ENCODE measurements around the gene LIN7A. TPM values are rescaled to one million over a fixed set of nuclear protein-coding genes. Genes with fewer than 3 reads are reported as not detected.

LIN7A gene
- total and polyA plus RNA-seq, 2 of the 8 experiments (the other 6 are each of a cell fraction or from before 2014, with no cell fraction given): 5.8 to 22.0 TPM

DNA sequence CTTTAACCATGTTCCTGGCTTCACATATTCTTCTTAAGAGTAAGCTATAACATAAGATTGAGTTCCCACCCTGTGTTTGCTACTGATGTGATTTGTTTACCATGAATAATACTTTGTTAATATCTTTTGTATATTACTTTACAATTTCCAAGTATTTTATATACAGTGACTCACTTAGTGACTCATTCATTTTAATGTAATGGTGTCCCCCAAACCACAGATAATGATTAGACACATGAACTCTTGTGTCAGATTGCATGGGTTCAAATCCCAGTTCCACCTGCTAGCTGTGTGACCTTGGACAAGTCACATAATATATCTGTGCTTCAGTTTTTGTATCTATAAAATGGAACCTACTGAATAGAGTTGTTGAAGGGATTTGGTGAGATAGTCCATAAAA is 144.9 kb downstream of the LIN7A start:
- no peaks in the 10 kb centered on the region for H4K20me1 ChIP-seq (replicated peaks in 1 of 2; ENCODE audit: control insufficient read depth in 1 of 2, insufficient read depth in 2 of 2, low read length in 2 of 2)
- H3K79me1 ChIP-seq (ENCODE audit: low read depth, low read length): no peaks in the 10 kb centered on the region
- H3K27ac ChIP-seq (ENCODE audit: low read depth, low read length): no peak overlapping the region
- no peak overlapping the region for H3K56ac ChIP-seq (replicated peaks; ENCODE audit: insufficient read length, low read depth, low read length)
- H2BK20ac ChIP-seq (ENCODE audit: low read length): no peak overlapping the region
- peaks cover 0 to 7% (median 2%) of the 10 kb centered on the region in 4 experiments; a peak in 3 of 7 replicates for H3K4me1 ChIP-seq (replicated peaks in 1 of 4; ENCODE audit: control insufficient read depth in 3 of 4, insufficient read depth in 4 of 4, low read length in 3 of 4)
- no peak overlapping the region for H3K4ac ChIP-seq (replicated peaks; ENCODE audit: insufficient read length, low read depth, low read length)
- FAIRE-seq: no peak
- no peak overlapping the region for H2BK5ac ChIP-seq (ENCODE audit: low read depth, low read length)
- no peak overlapping the region for H2BK120ac ChIP-seq (replicated peaks; ENCODE audit: low read depth, low read length)
- no peak overlapping the region for H2AK5ac ChIP-seq (ENCODE audit: low read depth, low read length)
- ChIA-PET CTCF (ENCODE audit: partially characterized antibody) (interaction anchor here (0.6 to 2.0 kb wide), 3 partner anchors 9 to 28 kb away, joined by 3 to 6 read pairs (median 6); no protein-coding TSS in a partner anchor), POLR2A (ENCODE audit: partially characterized antibody) (no interaction called here)
- no peak overlapping the region for H2BK15ac ChIP-seq (ENCODE audit: low read length)
- no peak overlapping the region for H2AFZ ChIP-seq (ENCODE audit: low read length)
- H3K14ac ChIP-seq (ENCODE audit: insufficient read length): no peak overlapping the region
- H4K91ac ChIP-seq (replicated peaks; ENCODE audit: insufficient read length, low read length): no peak overlapping the region
- H4K5ac ChIP-seq (ENCODE audit: insufficient read length, low read depth, low read length): no peak overlapping the region
- no peak overlapping the region for H3K4me2 ChIP-seq (ENCODE audit: insufficient read depth in 1 of 2, low read depth in 2 of 2, low read length in 2 of 2)
- H3K18ac ChIP-seq (ENCODE audit: extremely low read depth, low read length): no peak overlapping the region
- H3K36me3 ChIP-seq (ENCODE audit: control insufficient read depth in 2 of 4, insufficient read depth in 4 of 4, low read length in 3 of 4): no peaks in the 10 kb centered on the region; a peak in 2 of 8 replicates
- peaks cover 0 to 1% (median 0%) of the 10 kb centered on the region in 4 experiments; a peak in 1 of 7 replicates for H3K27me3 ChIP-seq (replicated peaks in 1 of 4; ENCODE audit: control insufficient read depth in 3 of 4, extremely low read depth in 1 of 4, insufficient read depth in 3 of 4, low read length in 3 of 4)
- no peak overlapping the region for H3K4me3 ChIP-seq (ENCODE audit: extremely low read depth in 1 of 4, insufficient read depth in 2 of 4, low read depth in 3 of 4, low read length in 4 of 4)
- H3K9ac ChIP-seq (replicated peaks in 1 of 4; ENCODE audit: extremely low read depth in 1 of 4, low read depth in 3 of 4, low read length in 3 of 4): no peak overlapping the region
- no peak overlapping the region for H3K23ac ChIP-seq (ENCODE audit: insufficient read length)
- no peaks in the 10 kb centered on the region for H3K9me3 ChIP-seq (ENCODE audit: insufficient read depth in 2 of 2, low read depth in 1 of 2, low read length in 1 of 2)
- H3K23me2 ChIP-seq (ENCODE audit: low read depth, low read length): no peaks in the 10 kb centered on the region
- H4K8ac ChIP-seq (ENCODE audit: extremely low read depth, insufficient read depth, low read length): no peak overlapping the region
- DNase-seq (ENCODE audit: low read depth in 1 of 2, low spot score in 2 of 2): no peak
- no peak overlapping the region for H2BK12ac ChIP-seq (ENCODE audit: low read depth, low read length)
- H3K79me2 ChIP-seq (ENCODE audit: control insufficient read depth in 1 of 2, insufficient read depth in 2 of 2, low read length in 2 of 2): no peaks in the 10 kb centered on the region
- TF ChIP-seq GABPA (IDR thresholded peaks at IDR 0.05; ENCODE audit: borderline replicate concordance, insufficient read depth, low read length): no peak
- no peak for TF ChIP-seq RBBP5 (IDR thresholded peaks at IDR 0.05; ENCODE audit: borderline replicate concordance, low read depth, low read length)
- no peak for TF ChIP-seq CTCF (IDR thresholded peaks at IDR 0.05; ENCODE audit: control extremely low read depth in 1 of 3, insufficient read depth in 1 of 3, low read depth in 1 of 3, low read length in 3 of 3)
- no peak for TF ChIP-seq POU5F1 (IDR thresholded peaks at IDR 0.05; ENCODE audit: low read depth, low read length)
- TF ChIP-seq KDM1A (IDR thresholded peaks at IDR 0.05; ENCODE audit: borderline replicate concordance, low read length): no peak
- TF ChIP-seq KDM4A (IDR thresholded peaks at IDR 0.05; ENCODE audit: low read depth, low read length, severe bottlenecking): no peak
- no peak for TF ChIP-seq ATF2 (IDR thresholded peaks at IDR 0.05; ENCODE audit: low read length)
- TF ChIP-seq RNF2 (IDR thresholded peaks at IDR 0.05; ENCODE audit: borderline replicate concordance, low read depth, low read length, missing control alignments, poor library complexity, severe bottlenecking): no peak
- no peak for TF ChIP-seq KDM5A (IDR thresholded peaks at IDR 0.05; ENCODE audit: low read length)
- TF ChIP-seq TCF12 (IDR thresholded peaks at IDR 0.05; ENCODE audit: low read depth, low read length): no peak
